ENCODE results near the gene BARHL1.

The BARHL1 gene

DNA sequence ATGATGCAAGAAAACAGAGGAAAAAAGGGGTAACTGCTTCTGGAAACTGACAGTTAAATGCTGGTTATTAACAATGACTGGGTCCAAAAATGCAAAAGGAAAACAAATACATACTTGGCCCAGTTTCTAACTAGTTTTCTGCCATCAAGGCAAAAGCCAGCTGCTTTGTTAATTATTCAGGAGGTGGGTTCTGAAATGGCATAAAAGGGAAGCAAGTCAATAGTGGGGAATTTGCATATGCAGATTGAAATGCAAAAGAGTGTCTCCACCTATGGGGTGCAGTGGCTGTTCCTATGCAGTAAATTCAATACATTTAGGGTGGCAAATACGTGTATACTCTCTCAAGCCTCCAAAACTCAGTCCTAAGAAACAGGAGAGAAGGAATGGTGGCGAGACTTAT, 33.4 kb downstream of the BARHL1 start:
- DNase-seq (ENCODE audit: low spot score), result no peak

DNA sequence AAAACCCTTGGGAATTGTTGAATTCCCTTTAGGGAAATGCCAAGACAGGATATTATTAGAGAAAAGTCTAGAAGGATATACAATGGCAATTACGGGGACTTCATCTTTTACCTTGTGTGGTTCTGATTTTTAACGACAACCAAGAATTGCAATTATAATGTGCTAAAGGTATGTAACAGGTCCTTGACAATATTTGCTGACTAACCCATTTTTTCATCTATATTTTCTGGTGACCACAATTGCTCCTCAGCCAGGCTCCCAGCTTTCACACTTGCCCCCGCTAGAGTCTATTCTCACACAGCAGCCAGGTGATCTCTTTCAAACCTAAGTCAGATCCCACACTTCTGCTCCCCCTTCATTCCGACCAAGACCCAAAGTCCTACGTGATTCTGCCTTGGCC, 34.3 kb downstream of the BARHL1 start:
- no peak for DNase-seq (ENCODE audit: low spot score)

DNA sequence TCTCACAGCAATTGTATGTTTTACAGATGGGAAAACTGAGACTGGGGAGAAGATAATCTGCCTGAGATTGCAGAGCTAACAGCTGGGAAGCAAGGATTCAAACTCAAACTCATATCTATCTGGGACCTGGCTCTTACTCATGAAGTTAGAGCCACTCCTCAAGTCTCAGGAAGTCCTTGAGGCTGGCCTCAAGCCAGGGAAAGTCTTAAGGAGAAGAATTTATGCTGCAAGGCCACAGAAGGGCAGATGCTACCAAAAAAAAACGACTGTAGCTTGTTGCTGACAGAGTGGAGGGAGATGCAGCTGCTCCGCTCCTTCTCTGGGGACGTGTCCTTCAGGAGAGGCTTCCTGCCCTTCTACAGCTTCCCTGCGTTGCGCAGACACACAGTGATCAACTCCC, 39.8 kb downstream of the BARHL1 start:
- peak; percentile 8 for DNase-seq (ENCODE audit: low spot score)

DNA sequence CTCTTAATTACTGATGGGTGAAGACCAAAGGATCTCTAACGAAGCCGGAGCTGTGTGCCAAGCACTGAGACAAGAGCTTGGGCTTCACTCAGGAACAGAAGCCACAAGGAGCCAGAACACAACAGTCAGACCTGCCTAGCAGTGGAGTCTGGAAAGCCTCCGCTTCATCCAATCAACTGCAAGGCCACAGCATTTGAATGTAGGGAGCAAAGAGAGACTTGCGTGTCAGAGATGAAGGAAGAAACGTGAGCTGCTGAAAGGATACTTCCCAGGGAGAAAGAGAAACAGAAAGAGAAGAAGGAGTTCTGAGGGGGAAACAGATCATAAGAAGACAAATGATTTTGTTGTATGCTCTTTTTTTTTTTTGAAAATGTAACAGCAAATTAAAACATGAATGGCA, 43.9 kb downstream of the BARHL1 start:
- DNase-seq (ENCODE audit: low spot score), result no peak

DNA sequence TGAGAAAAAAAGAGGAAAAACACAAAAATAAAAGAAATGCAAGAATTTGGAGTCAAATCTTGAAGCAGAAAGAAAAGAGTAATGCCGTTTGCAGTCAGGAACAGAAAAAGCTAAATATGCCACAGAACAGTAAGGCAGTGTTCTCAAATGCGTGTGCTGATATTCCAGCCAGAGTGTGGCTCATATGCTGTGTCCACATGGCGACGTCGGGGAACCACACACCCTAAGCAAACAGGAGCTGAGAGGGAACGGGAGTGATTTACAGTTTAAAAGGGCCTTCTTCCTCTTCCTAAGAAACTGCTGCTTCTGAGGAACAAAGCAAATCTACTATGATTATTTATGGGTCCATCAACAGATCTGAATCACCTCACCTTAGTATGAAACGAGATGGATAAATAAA, 44.7 kb downstream of the BARHL1 start:
- DNase-seq (ENCODE audit: low spot score), result no peak

DNA sequence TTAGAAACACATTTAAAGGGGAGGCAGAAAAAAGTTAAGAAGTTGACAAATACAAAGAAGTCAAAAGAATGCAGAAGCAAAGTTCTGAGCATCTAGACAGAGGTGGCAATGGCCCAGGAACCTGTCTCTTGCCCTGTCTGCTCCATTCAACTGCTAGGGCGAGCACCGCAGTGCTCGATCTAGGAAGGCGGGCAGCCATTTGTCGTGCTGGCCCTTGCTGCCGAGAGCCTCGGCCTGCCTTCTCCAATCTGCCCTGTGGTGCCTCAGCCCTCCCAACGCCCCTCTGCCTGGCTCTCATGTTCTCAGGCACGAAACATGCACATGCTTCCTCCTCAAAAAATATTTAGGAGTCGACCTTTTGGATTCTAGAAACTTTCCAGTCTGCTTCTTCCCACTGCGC, 45.2 kb downstream of the BARHL1 start:
- no peak for DNase-seq (ENCODE audit: low spot score)

DNA sequence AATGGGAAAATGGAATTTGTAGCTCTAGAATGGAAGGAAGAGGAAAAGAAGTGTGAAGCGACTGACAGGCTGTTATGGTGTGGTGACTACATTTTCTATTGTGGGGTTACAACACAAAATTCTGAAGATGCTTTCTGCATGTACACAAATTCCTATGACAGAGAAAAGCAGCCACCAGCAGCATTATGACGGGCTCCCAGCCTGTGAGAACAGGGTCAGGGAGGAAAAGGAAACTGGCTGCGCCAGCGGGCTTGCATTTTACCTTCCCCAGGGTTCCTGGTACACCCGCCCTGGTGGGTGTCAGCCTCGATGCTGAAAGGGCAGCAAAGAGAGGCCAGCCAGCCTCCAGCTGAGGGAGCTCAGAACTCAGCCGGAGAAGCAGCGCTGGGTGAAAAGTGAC, 46.3 kb downstream of the BARHL1 start:
- no peak for DNase-seq (ENCODE audit: low spot score)

DNA sequence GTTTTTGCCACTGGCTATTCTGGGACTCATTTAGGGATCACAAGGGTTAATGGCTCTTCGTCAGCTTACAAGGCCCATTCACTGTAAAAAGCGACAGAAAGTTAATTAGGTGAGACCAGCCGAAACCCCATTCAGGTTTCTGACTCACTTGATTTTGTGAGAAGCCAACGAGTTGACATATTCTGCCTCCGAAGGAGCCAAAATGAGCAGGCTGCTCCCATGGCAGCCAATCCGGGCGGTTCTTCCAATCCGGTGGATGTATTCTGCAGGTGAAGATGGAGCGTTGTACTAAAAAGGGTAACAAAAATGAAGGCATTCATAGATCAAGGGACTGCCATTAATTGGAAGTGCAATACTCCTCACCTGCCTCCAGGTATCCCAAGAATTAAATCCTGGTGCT, 47.7 kb downstream of the BARHL1 start:
- DNase-seq (ENCODE audit: low spot score), result no peak

DNA sequence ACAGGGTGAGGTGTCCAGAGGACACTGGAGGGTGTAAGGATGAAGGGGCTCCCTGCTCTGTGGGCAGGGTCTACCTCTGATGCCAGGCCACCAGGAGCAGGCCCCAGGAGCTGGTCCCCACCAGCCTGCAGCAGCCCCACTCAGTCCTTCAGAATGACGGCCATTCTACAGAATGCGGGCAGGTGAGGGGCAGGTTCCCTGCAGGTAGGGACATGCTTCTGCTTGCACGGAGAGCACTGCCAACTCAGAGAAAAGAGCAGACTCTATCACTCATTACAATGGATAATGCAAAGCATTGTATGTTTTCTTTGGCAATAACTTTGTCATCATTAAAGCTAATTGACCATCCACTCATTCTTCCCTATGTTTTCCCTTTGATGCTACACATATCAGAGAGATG, 48.4 kb downstream of the BARHL1 start:
- no peak for DNase-seq (ENCODE audit: low spot score)

DNA sequence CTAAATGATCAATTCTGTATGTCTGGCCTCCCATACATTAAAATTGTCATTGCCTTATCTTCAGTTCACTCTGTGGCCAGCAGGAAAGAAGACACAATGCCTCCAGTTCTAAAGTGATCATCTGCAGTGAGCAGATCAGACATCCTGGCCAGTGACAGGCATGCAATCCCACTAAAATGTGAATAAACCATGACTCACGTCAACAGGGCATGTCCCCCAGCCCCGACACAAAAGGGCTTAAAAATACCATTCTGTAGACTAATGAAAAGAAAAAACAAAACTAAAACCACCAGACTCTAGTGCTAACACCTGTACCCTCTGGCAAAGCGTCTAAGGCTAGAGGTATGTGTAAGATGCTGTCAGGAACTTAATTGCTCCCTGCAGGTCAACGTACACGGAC, 48.9 kb downstream of the BARHL1 start:
- DNase-seq (ENCODE audit: low spot score), result peak; percentile 47

DNA sequence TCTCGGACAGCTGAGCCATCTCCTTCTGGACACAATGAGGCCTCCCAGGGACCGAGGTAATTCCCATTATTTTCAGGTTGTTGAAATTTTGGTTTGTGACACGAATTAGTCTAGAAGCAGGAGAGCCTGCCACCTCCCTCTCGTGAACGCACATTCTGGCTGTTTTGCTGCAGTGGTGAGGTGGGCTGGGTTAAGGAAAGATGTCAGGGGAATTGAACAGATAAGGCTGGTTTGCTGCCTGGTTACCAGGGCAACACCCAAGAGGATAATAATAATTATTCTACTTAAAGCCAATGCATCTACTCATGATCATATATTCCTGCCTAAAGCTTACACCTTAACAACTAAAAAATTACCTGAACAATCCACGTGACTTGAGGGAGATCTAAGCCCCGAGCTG, 49.3 kb downstream of the BARHL1 start:
- no peak for DNase-seq (ENCODE audit: low spot score)

DNA sequence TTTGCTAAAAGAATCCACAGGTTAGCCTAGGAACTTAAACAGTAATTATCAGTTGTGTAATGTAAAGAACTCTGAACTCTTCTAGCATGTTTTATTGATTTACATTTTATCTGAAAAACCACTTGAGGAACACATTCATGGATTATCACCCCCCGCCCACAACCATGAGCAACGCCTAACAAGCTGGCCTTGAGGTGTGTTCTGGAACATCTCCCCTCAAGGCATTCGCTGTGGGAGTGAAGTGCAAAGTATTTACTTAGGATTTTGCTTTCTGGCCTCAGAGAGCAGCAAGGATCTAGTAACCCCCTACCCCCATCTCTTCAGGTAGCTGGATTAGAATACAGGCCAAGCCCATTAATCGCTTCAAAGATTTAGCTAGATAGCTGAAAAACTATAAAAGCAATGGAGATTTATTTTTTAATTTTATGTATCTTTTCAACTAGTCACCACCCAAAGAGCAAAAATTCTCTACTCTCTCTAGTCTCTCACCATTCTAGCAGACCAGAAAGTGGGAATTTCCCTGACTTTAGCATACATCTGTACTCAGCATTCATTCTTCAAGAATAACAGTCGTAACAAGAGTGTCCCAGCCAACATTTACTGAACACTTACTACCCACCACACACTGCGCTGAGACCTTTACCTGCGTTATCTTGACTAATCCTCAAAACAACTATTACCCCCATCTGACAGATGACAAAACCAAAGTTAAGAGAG, 50.2 kb downstream of the BARHL1 start:
- DNase-seq (ENCODE audit: low spot score), result no peak

DNA sequence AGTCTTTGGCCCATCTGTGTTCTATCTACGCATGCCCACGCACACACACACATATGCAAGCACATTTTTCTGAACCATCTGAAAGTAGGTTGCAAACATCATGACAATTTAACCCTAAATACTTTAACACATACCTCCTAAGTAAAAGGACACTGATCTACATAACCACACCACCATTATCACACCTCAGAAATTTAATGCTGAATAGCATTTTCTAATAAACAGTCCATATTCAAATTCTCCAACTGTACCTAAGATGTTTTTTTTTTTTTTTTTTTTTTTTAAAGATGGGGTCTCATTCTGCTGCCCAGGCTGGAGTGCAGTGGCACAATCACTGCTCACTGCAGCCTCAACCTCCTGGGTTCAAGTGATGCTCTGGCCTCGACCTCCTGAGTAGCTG, 51.9 kb downstream of the BARHL1 start:
- no peak for DNase-seq (ENCODE audit: low spot score)

DNA sequence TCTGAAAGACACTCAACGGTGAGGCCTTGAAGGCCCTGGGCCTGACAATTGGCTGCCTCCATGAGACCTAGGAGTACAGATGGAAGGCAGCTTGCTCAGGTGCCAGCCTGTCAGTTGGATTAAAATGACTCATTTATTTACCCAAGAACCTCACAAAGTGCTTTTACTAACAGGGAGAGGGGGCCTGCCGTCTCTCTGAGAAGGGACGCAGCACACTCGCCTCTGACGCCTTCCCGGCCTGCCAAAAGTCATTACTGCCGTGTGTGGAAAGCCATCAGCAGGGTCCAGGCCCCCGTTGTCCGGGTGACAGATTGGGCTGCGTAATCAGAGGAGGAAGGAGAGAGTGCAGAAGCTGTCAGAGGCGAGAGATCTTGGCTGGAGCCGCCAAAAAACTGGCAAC, 54.9 kb downstream of the BARHL1 start:
- DNase-seq (ENCODE audit: low spot score), result no peak

DNA sequence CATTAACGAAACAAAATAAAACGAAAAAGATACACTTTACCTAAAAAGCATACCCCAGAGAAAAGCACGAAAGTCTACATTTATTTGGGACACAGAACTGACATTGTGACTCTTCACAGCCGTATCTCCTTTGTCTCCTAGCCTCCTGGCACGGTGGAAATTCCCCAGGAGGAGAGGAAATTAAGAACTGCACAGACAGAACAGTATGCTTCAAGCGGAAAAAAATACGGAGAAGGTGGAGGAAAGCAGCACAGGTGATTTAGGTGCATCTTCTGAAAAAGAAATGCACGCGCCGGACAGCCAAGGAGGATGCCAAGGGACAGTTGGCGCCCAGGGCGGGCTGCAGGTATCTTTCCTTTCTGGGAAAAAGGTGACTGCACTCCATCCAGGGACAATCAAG, 55.4 kb downstream of the BARHL1 start:
- no peak for DNase-seq (ENCODE audit: low spot score)

DNA sequence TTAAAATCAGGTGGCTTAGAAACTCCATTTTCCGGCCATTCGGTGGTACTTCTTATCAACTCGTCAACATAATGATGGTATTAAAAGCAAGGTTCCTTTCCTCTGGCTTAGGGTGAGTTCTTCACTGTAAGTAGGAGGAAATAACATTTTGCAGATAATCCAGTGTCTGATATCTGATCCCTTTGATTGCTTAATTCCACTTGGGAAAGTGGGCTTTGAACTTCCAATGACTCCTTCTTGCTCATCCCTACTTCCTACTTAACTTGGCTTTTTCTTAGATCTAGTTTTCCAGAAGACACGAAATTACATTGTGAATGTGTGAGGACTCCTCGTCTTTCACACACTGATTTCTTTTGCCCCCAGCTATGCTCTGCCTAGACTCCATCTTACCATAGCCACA, 55.8 kb downstream of the BARHL1 start:
- no peak for DNase-seq (ENCODE audit: low spot score)

DNA sequence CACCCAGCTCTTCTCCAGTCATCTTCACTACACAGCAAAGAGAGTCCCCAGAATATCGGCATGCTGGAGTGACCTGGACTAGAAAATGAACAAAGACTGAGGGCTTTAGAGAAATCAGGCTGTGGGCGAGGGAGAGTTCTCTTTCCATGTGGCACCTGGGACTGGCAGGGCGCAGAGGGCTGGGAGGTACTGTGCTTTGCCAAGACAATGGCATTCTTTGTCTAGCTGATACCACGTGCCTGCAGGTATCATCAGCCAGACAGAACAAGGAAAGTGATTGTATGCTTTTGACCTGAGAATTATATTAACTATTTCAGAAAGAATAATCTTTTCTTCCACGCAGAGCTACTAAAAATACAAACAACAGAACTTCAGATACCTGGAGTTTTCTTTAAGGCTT, 56.9 kb downstream of the BARHL1 start:
- no peak for DNase-seq (ENCODE audit: low spot score)
